B cell (primary cell): ENCODE measurements around the gene B4GALT3. TPM values are rescaled to one million over a fixed set of nuclear protein-coding genes. Genes with fewer than 3 reads are reported as not detected.

ENCODE experiments used
- ATAC-seq: fragments of 200-7000 bp; cut with Tn5 transposase; one replicate; pipeline ENCODE4 v1.10.0; 2021; ENCODE audit warnings: low read depth, mild to moderate bottlenecking, moderate number of reproducible peaks, moderate library complexity
- CTCF ChIA-PET: fragments of 350-600 bp; sonication (Branson Sonifier 250); formaldehyde crosslinking; loops from one replicate; lab custom pipeline; 2021; ENCODE audit warnings: antibody characterized with exemption, inconsistent platforms; lab: Charles Lee
- POLR2A ChIA-PET: fragments of 350-600 bp; sonication (Branson Sonifier 250); formaldehyde crosslinking; loops from one replicate; lab custom pipeline; 2021; ENCODE audit warnings: antibody characterized with exemption; lab: Charles Lee
- DNase-seq: peaks from one replicate; pipeline ENCODE4 v3.0.0; 2013
- H2AFZ ChIP-seq: 2 replicates; pipeline ENCODE4 v1.6.1; 2012; ENCODE audit warnings: mild to moderate bottlenecking, low read depth, low read length; ENCODE audit not compliant: insufficient read depth, poor library complexity, severe bottlenecking
- H3K27ac ChIP-seq, 2 donors: 1 replicate in 1 of 2; 2 replicates in 1 of 2; pipeline ENCODE4 v1.5.1; 2012 to 2013; ENCODE audit warnings: low read length in 2 of 2, mild to moderate bottlenecking in 2 of 2, moderate library complexity in 1 of 2
- H3K27me3 ChIP-seq, 4 experiments: fragments of 200-600 bp in 1 of 4; sonication (generic) in 1 of 4; replicated peaks in 1 of 4; 1 replicate in 2 of 4; 2 replicates in 2 of 4; pipeline versions ENCODE4 v1.6.1 to v1.7.0; 2013 to 2016; ENCODE audit warnings: low read length in 3 of 4, mild to moderate bottlenecking in 2 of 4, mixed read lengths in 1 of 4, moderate library complexity in 1 of 4; ENCODE audit not compliant: insufficient read depth in 4 of 4, control insufficient read depth in 3 of 4; ENCODE audit errors: control extremely low read depth in 1 of 4
- H3K36me3 ChIP-seq, 2 experiments: replicated peaks in 1 of 2; 1 replicate in 1 of 2; 2 replicates in 1 of 2; pipeline versions ENCODE4 v1.6.1 to v1.7.1; 2013; ENCODE audit warnings: low read length in 1 of 2; ENCODE audit not compliant: insufficient read depth in 2 of 2, control insufficient read depth in 1 of 2; ENCODE audit errors: control extremely low read depth in 1 of 2, extremely low read depth in 1 of 2
- H3K4me1 ChIP-seq, 2 donors: fragments of 200-600 bp in 1 of 2; sonication (generic) in 1 of 2; 1 replicate in 1 of 2; 2 replicates in 1 of 2; pipeline versions ENCODE4 v1.5.1 to v1.6.1; 2013 to 2017; ENCODE audit warnings: low read length in 2 of 2; ENCODE audit not compliant: control insufficient read depth in 2 of 2, insufficient read depth in 2 of 2
- H3K4me2 ChIP-seq: replicated peaks from 2 replicates; pipeline ENCODE3; 2012; ENCODE audit warnings: mild to moderate bottlenecking, low read depth, low read length; ENCODE audit not compliant: poor library complexity, severe bottlenecking
- H3K4me3 ChIP-seq, 5 experiments: fragments of 200-600 bp in 1 of 5; sonication (generic) in 1 of 5; 1 replicate in 3 of 5; 2 replicates in 2 of 5; pipeline versions ENCODE4 v1.5.1 to v1.7.0; 2011 to 2016; ENCODE audit warnings: low read length in 4 of 5, mild to moderate bottlenecking in 4 of 5, low read depth in 2 of 5, control low read depth in 1 of 5, moderate library complexity in 1 of 5; ENCODE audit not compliant: insufficient read depth in 1 of 5; ENCODE audit errors: control extremely low read depth in 1 of 5, extremely low read depth in 1 of 5
- H3K79me2 ChIP-seq: fragments of 200-600 bp; sonication (generic); one replicate; pipeline ENCODE4 v1.6.0; 2016; ENCODE audit warnings: low read length; ENCODE audit not compliant: control insufficient read depth, insufficient read depth
- H3K9ac ChIP-seq: fragments of 200-600 bp; sonication (generic); 2 replicates; pipeline ENCODE4 v1.6.1; 2017; ENCODE audit warnings: mild to moderate bottlenecking, low read length, moderate library complexity
- H3K9me3 ChIP-seq, 3 donors: one replicate each; pipeline versions ENCODE4 v1.6.1 to v1.7.1; 2013; ENCODE audit warnings: low read length in 2 of 3; ENCODE audit not compliant: control insufficient read depth in 2 of 3, insufficient read depth in 1 of 3; ENCODE audit errors: control extremely low read depth in 1 of 3
- H4K20me1 ChIP-seq: 2 replicates; pipeline ENCODE4 v1.6.0; 2012; ENCODE audit warnings: mild to moderate bottlenecking, low read length; ENCODE audit not compliant: insufficient read depth, control insufficient read depth, poor library complexity, severe bottlenecking
- H3K27ac Mint-ChIP-seq: one replicate; pipeline ENCODE4 v1.8.0; 2021; ENCODE audit warnings: mixed read lengths
- H3K27me3 Mint-ChIP-seq: one replicate; pipeline ENCODE4 v1.8.0; 2021; ENCODE audit warnings: mixed read lengths
- H3K4me1 Mint-ChIP-seq: one replicate; pipeline ENCODE4 v1.8.0; 2021; ENCODE audit warnings: mixed read lengths
- H3K4me3 Mint-ChIP-seq: one replicate; pipeline ENCODE4 v1.8.0; 2021; ENCODE audit warnings: mixed read lengths
- H3K9me3 Mint-ChIP-seq: one replicate; pipeline ENCODE4 v1.8.0; 2022; ENCODE audit warnings: mixed read lengths; ENCODE audit not compliant: insufficient read depth
- EZH2 ChIP-seq: IDR thresholded peaks from 2 replicates; pipeline ENCODE4 v1.6.1; 2012; ENCODE audit warnings: borderline replicate concordance, low read depth, mild to moderate bottlenecking, moderate library complexity, low read length; ENCODE audit not compliant: insufficient read depth, poor library complexity, severe bottlenecking
- WGBS: methylation state at CpG from one replicate; pipeline ENCODE4 v1.1.5; 2013; ENCODE audit warnings: missing lambda C conversion rate; ENCODE audit not compliant: insufficient coverage; 5-methylcytosine and 5-hydroxymethylcytosine counted together
- intact Hi-C: fragments of 100-400 bp; cut with micrococcal nuclease; formaldehyde crosslinking; loops from one replicate; pipeline ENCODE4 v1.10.0; 2022
- polyA plus RNA-seq: library from polyadenylated mRNA; depleted of rRNA; stranded (reverse); fragments of >200 nt; gene quantifications from 2 replicates; pipeline ENCODE4 v1.2.3, GENCODE V29; 2012
- total RNA-seq, 2 donors: library from RNA; stranded (reverse); fragments of 120-200 nt in 1 of 2; gene quantifications; 1 replicate in 1 of 2; 2 replicates in 1 of 2; pipeline versions ENCODE4 v1.2.3 to v1.2.4, GENCODE V29; 2013 to 2022
- TF ChIP-seq, protein P1 (sequence below): fragments of 200-600 bp; IDR thresholded peaks from one replicate; pipeline ENCODE4 v1.8.0; 2022; ENCODE audit warnings: antibody characterized with exemption, mild to moderate bottlenecking

The B4GALT3 gene
- total and polyA plus RNA-seq, 2 donors (not counting 1 experiment from before 2014, with no cell fraction given) = 37.6 to 59.6 TPM

- intact Hi-C loops = loop anchor here (1.0 to 10.0 kb wide), 4 partner anchors 18 to 814 kb away; partner anchors contain the start of genes B4GALT3, COPA, DEDD and NCSTN
- peaks cover 31 to 33% of the 10 kb centered on the region in 2 donors for H3K4me1 ChIP-seq
- 5% methylated on average over 60 of the region's 60 CpGs for WGBS
- H3K36me3 ChIP-seq = peaks cover 0 to 40% of the 10 kb centered on the region in 2 experiments
- H3K9me3 ChIP-seq = peaks cover 0 to 3% (median 0%) of the 10 kb centered on the region in 3 donors
- H3K27ac ChIP-seq = peak within 1 kb of the TSS; percentile 74 to 76
- no peaks in the 10 kb centered on the region for H4K20me1 ChIP-seq
- ATAC-seq (peak; percentile 96), DNase-seq (peak; percentile 94)
- peak within 1 kb of the TSS; percentile 90 for H2AFZ ChIP-seq
- POLR2A ChIA-PET = interaction anchor here (1.0 kb wide), 1 partner anchor 230 kb away, joined by 4 read pairs; no protein-coding TSS in a partner anchor
- peak within 1 kb of the TSS; percentile 88 for H3K9ac ChIP-seq
- Mint-ChIP-seq H3K9me3 (no peaks in the 10 kb centered on the region), H3K4me3 (peak within 1 kb of the TSS; percentile 92), H3K4me1 (peaks cover 55% of the 10 kb centered on the region), H3K27me3 (no peaks in the 10 kb centered on the region), H3K27ac (peak within 1 kb of the TSS; percentile 93)
- peaks cover 37% of the 10 kb centered on the region for H3K79me2 ChIP-seq
- H3K27me3 ChIP-seq = no peaks in the 10 kb centered on the region
- H3K4me3 ChIP-seq = peak within 1 kb of the TSS; percentile 69 to 92 (median 85)
- H3K4me2 ChIP-seq = peak within 1 kb of the TSS; percentile 80
- CTCF ChIA-PET = interaction anchor here (1.0 to 2.0 kb wide), 6 partner anchors 11 to 223 kb away, joined by 3 to 5 read pairs (median 3); no protein-coding TSS in a partner anchor
- TF ChIP-seq EZH2 = no peak
- TF ChIP-seq, protein P1, sequence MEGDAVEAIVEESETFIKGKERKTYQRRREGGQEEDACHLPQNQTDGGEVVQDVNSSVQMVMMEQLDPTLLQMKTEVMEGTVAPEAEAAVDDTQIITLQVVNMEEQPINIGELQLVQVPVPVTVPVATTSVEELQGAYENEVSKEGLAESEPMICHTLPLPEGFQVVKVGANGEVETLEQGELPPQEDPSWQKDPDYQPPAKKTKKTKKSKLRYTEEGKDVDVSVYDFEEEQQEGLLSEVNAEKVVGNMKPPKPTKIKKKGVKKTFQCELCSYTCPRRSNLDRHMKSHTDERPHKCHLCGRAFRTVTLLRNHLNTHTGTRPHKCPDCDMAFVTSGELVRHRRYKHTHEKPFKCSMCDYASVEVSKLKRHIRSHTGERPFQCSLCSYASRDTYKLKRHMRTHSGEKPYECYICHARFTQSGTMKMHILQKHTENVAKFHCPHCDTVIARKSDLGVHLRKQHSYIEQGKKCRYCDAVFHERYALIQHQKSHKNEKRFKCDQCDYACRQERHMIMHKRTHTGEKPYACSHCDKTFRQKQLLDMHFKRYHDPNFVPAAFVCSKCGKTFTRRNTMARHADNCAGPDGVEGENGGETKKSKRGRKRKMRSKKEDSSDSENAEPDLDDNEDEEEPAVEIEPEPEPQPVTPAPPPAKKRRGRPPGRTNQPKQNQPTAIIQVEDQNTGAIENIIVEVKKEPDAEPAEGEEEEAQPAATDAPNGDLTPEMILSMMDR = no peak
These were observed 18.0 kb downstream of the B4GALT3 start, which contains the start of gene USP21 for GRCh38 chr1:161159087-161159912. USP21 (plus strand) TSS chr1:161159500; CDS start chr1:161160641, 1,141 bp downstream.
